OCI-LY7 (cell line): Measurements from ENCODE around the gene PMP22. TPM values are rescaled to one million over a fixed set of nuclear protein-coding genes. Genes with fewer than 3 reads are reported as not detected.

Source experiments
- BruUV-seq: library from RNA; stranded (reverse); fragments of 400-500 nt; replicated peaks from 2 replicates; lab custom pipeline; 2021; lab: Mats Ljungman, UMichigan
- CTCF ChIA-PET: fragments of 300-600 bp; sonication (Branson Sonifier 250); formaldehyde crosslinking; loops from one replicate; lab custom pipeline; 2022; ENCODE audit warnings: antibody characterized with exemption; ENCODE audit not compliant: unreplicated experiment; lab: Charles Lee
- POLR2A ChIA-PET: fragments of 300-600 bp; sonication (Branson Sonifier 250); formaldehyde crosslinking; loops from one replicate; lab custom pipeline; 2022; ENCODE audit warnings: antibody characterized with exemption; lab: Charles Lee
- DNase-seq: peaks from one replicate; pipeline ENCODE4 v3.0.0-alpha.2; 2015; ENCODE audit warnings: low spot score
- H2AFZ ChIP-seq: fragments of 200-600 bp; sonication (generic), shearing (Covaris generic); 2 replicates; pipeline ENCODE4 v1.6.1; 2014; ENCODE audit warnings: mild to moderate bottlenecking, antibody characterized with exemption, low read length, moderate library complexity
- H3K27ac ChIP-seq: fragments of 200-600 bp; sonication (generic); 2 replicates; pipeline ENCODE4 v1.5.1; 2014; ENCODE audit warnings: mixed run types, low read depth, mild to moderate bottlenecking, moderate library complexity, low read length, inconsistent platforms; ENCODE audit not compliant: poor library complexity, severe bottlenecking
- H3K36me3 ChIP-seq: fragments of 200-600 bp; sonication (generic); 2 replicates; pipeline ENCODE4 v1.6.1; 2014; ENCODE audit warnings: mild to moderate bottlenecking, antibody characterized with exemption, low read length, moderate library complexity, mixed read lengths; ENCODE audit not compliant: insufficient read depth
- H3K4me1 ChIP-seq: fragments of 200-600 bp; sonication (generic); 2 replicates; pipeline ENCODE4 v1.5.1; 2014; ENCODE audit warnings: mild to moderate bottlenecking, low read length; ENCODE audit not compliant: insufficient read depth, poor library complexity, severe bottlenecking
- H3K4me2 ChIP-seq: fragments of 200-600 bp; sonication (generic); 2 replicates; pipeline ENCODE4 v1.6.1; 2014; ENCODE audit warnings: mild to moderate bottlenecking, low read length
- H3K4me3 ChIP-seq: fragments of 200-600 bp; sonication (generic); 2 replicates; pipeline ENCODE4 v1.5.1; 2014; ENCODE audit warnings: mild to moderate bottlenecking, low read depth, low read length; ENCODE audit not compliant: poor library complexity, severe bottlenecking
- H3K79me2 ChIP-seq: fragments of 200-600 bp; sonication (generic); 2 replicates; pipeline ENCODE4 v1.6.1; 2016; ENCODE audit warnings: low read depth, mild to moderate bottlenecking, low read length, moderate library complexity, mixed read lengths; ENCODE audit not compliant: insufficient read depth
- H3K9me2 ChIP-seq: fragments of 200-600 bp; sonication (generic); 2 replicates; pipeline ENCODE4 v1.6.1; 2016; ENCODE audit warnings: mild to moderate bottlenecking, low read length, mixed read lengths; ENCODE audit not compliant: insufficient read depth
- H3K9me3 ChIP-seq: fragments of 200-600 bp; sonication (generic); 2 replicates; pipeline ENCODE4 v1.6.1; 2014; ENCODE audit warnings: mild to moderate bottlenecking, mixed run types, low read length, mixed read lengths
- H4K20me1 ChIP-seq: fragments of 200-600 bp; sonication (generic); 2 replicates; pipeline ENCODE4 v1.6.1; 2014; ENCODE audit warnings: mild to moderate bottlenecking, antibody characterized with exemption, low read length, moderate library complexity, mixed read lengths; ENCODE audit not compliant: insufficient read depth
- CTCF ChIP-seq: fragments of 200-600 bp; sonication (generic); conservative IDR thresholded peaks from 2 replicates; pipeline ENCODE4 v1.5.1; 2014; ENCODE audit warnings: mild to moderate bottlenecking, antibody characterized with exemption, low read length, moderate library complexity, mixed read lengths
- EZH2phosphoT487 ChIP-seq: fragments of 200-600 bp; sonication (generic); IDR thresholded peaks from 2 replicates; pipeline ENCODE4 v1.6.1; 2018; ENCODE audit warnings: low read depth, borderline replicate concordance, mild to moderate bottlenecking, mixed run types, antibody characterized with exemption, low read length, moderate library complexity, mixed read lengths
- intact Hi-C: fragments of 100-400 bp; cut with micrococcal nuclease; formaldehyde crosslinking; loops from one replicate; pipeline ENCODE4 v1.10.0; 2022; ENCODE audit not compliant: unreplicated experiment
- total RNA-seq, 2 experiments: library from RNA; depleted of rRNA in 1 of 2; stranded (reverse); fragments of >200 nt in 1 of 2; shearing (Covaris generic) in 1 of 2; gene quantifications; 2 replicates each; pipeline ENCODE4 v1.2.3, GENCODE V29; 2014 to 2022

The PMP22 gene
- total RNA-seq, 2 experiments from 2014 or later, result not detected

GRCh38 chr17:15261258-15261801, 3.8 kb downstream of the PMP22 start:
- H3K79me2 ChIP-seq, result no peaks in the 10 kb centered on the region
- intact Hi-C loops, result no loop called here
- ChIA-PET CTCF (no interaction called here), POLR2A (no interaction called here)
- no peak overlapping the region for H3K27ac ChIP-seq
- H3K4me2 ChIP-seq, result no peak overlapping the region
- H2AFZ ChIP-seq, result no peak overlapping the region
- no peaks in the 10 kb centered on the region for H3K9me2 ChIP-seq
- DNase-seq, result no peak
- H3K4me1 ChIP-seq, result no peaks in the 10 kb centered on the region
- no TSS peak for BruUV-seq
- H4K20me1 ChIP-seq, result no peaks in the 10 kb centered on the region
- no peak overlapping the region for H3K4me3 ChIP-seq
- H3K36me3 ChIP-seq, result no peaks in the 10 kb centered on the region
- no peaks in the 10 kb centered on the region for H3K9me3 ChIP-seq
- TF ChIP-seq CTCF (no peak), EZH2phosphoT487 (no peak)

DNA sequence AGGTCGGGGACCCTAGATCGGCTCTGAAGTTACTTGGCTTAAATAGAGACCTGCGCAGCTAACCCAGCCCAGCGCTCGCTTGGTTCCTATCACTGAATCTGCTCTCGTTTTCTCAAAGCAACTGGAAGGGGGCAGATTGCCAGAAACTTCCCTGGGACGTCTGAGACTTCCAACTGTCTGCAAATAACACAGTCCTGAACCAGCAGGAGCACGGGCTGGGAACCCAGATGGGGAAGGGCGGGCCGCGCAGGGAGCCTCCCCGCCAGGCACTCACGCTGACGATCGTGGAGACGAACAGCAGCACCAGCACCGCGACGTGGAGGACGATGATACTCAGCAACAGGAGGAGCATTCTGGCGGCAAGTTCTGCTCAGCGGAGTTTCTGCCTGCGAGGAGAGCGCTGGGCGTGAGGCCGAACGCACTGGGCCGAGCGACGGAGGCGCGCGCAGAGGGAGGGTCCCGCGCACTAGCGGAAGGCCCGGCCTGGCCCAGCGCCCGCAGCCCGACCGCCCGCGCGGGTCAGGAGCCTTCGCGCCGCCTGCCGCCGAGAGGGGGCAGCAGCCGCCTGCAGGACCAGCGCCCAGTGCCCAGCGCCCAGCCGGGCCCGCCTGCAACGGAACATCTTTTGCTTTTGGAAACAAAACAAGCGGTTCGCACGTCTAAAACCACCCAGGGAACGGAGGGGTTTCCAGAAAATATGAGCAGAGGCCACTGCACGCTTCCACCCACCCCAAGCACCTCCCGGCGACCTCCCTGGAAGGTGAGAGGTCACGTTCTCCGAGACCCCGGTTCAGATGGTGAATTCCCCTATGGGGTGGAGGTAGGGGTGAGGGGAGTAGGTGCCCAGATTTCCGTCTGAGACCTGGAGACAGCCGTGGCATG, 4.5 kb downstream of the PMP22 start:
- no peak overlapping the region for H3K4me3 ChIP-seq

More for the DNA sequence above, 4.5 kb downstream of the PMP22 start:
- ChIA-PET POLR2A (no interaction called here), CTCF (no interaction called here)
- Histone ChIP-seq H3K4me1 (no peaks in the 10 kb centered on the region), H3K4me2 (no peak overlapping the region), H3K79me2 (no peaks in the 10 kb centered on the region), H2AFZ (no peak overlapping the region), H3K36me3 (no peaks in the 10 kb centered on the region), H3K27ac (no peak overlapping the region), H4K20me1 (no peaks in the 10 kb centered on the region), H3K9me3 (no peaks in the 10 kb centered on the region), H3K9me2 (no peaks in the 10 kb centered on the region)
- no peak for DNase-seq
- TF ChIP-seq CTCF (peak; percentile 39; the same call in 1 of the 2 replicates), EZH2phosphoT487 (no peak)
- intact Hi-C loops, result no loop called here
- no TSS peak for BruUV-seq
